HepG2 (cell line): ENCODE data around the gene CREBBP. TPM values are rescaled to one million over a fixed set of nuclear protein-coding genes. Genes with fewer than 3 reads are reported as not detected.

ENCODE experiments used
- ATAC-seq: fragments of 200-7000 bp; cut with Tn5 transposase; 3 replicates; pipeline ENCODE4 v1.9.1; 2020; ENCODE audit warnings: mild to moderate bottlenecking, moderate library complexity
- BruUV-seq: library from RNA; stranded (reverse); fragments of 400-500 nt; replicated peaks from 2 replicates; lab custom pipeline; 2021; lab: Mats Ljungman, UMichigan
- CTCF ChIA-PET: fragments of 300-600 bp; formaldehyde crosslinking; extraction: SDS; loops from one replicate; lab custom pipeline; 2021; ENCODE audit warnings: low total read pairs, inconsistent platforms, low intra/inter-chr PET ratio; lab: Yijun Ruan, JAX
- POLR2A ChIA-PET: fragments of 350-600 bp; sonication (Branson Sonifier 250); formaldehyde crosslinking; loops from one replicate; lab custom pipeline; 2020; ENCODE audit warnings: antibody characterized with exemption, inconsistent platforms; lab: Yijun Ruan, JAX
- DNase-seq: peaks from one replicate; pipeline ENCODE4 v3.0.0-alpha.2; 2015; ENCODE audit warnings: low spot score
- FAIRE-seq: peaks from 3 replicates; lab custom pipeline; 2011; peaks lifted over from hg19 to GRCh38; lab: Jason Lieb, UNC
- H2AFZ ChIP-seq: one replicate; pipeline ENCODE4 v1.6.1; 2011; ENCODE audit warnings: low read length, inconsistent platforms
- H3K27ac ChIP-seq: fragments of 300-600 bp; 3 replicates; pipeline ENCODE4 v1.8.0; 2011; ENCODE audit warnings: mixed run types, mild to moderate bottlenecking, mixed read lengths, low read length, inconsistent platforms; ENCODE audit not compliant: insufficient read depth; ENCODE audit errors: extremely low read length
- H3K27me3 ChIP-seq, 2 experiments: fragments of 200-600 bp in 1 of 2; 2 replicates in 1 of 2; 3 replicates in 1 of 2; pipeline versions ENCODE4 v1.6.0 to v1.8.0; 2011; ENCODE audit warnings: low read length in 2 of 2, mild to moderate bottlenecking in 2 of 2, moderate library complexity in 2 of 2, inconsistent platforms in 1 of 2; ENCODE audit not compliant: insufficient read depth in 2 of 2, control insufficient read depth in 1 of 2
- H3K36me3 ChIP-seq, 2 experiments: fragments of 200-600 bp in 1 of 2; replicated peaks in 1 of 2; 2 replicates in 1 of 2; 3 replicates in 1 of 2; pipeline versions ENCODE4 v1.5.1 to v1.8.0; 2011; ENCODE audit warnings: low read length in 2 of 2, inconsistent platforms in 1 of 2; ENCODE audit not compliant: insufficient read depth in 2 of 2, control insufficient read depth in 1 of 2
- H3K4me1 ChIP-seq: 2 replicates; pipeline ENCODE4 v1.5.1; 2012; ENCODE audit warnings: low read length, inconsistent platforms; ENCODE audit not compliant: insufficient read depth
- H3K4me2 ChIP-seq: 2 replicates; pipeline ENCODE4 v1.6.0; 2011; ENCODE audit warnings: low read depth, low read length, inconsistent platforms
- H3K4me3 ChIP-seq, 3 experiments: fragments of 200-600 bp in 1 of 3; sonication (generic), shearing (Covaris generic) in 1 of 3; replicated peaks in 1 of 3; 2 replicates each; pipeline ENCODE4 v1.5.1; 2011 to 2016; ENCODE audit warnings: low read length in 3 of 3, inconsistent platforms in 2 of 3, low read depth in 2 of 3, mild to moderate bottlenecking in 2 of 3, control low read depth in 1 of 3, mixed read lengths in 1 of 3; ENCODE audit not compliant: insufficient read depth in 1 of 3
- H3K79me2 ChIP-seq: one replicate; pipeline ENCODE4 v1.6.1; 2011; ENCODE audit warnings: low read length, inconsistent platforms; ENCODE audit not compliant: insufficient read depth
- H3K9ac ChIP-seq: 2 replicates; pipeline ENCODE4 v1.6.0; 2011; ENCODE audit warnings: mild to moderate bottlenecking, low read depth, low read length, inconsistent platforms; ENCODE audit not compliant: insufficient read depth
- H3K9me3 ChIP-seq: 2 replicates; pipeline ENCODE4 v1.5.1; 2012; ENCODE audit warnings: mild to moderate bottlenecking, low read length
- H4K20me1 ChIP-seq: 2 replicates; pipeline ENCODE4 v1.6.0; 2011; ENCODE audit warnings: inconsistent platforms, mild to moderate bottlenecking, low read length, moderate library complexity; ENCODE audit not compliant: insufficient read depth
- ATF1 ChIP-seq: IDR thresholded peaks from 2 replicates; pipeline ENCODE4 v1.6.1; 2016; ENCODE audit warnings: mild to moderate bottlenecking, control low read depth
- JARID2 ChIP-seq: sonication (generic); formaldehyde crosslinking; IDR thresholded peaks from 2 replicates; pipeline ENCODE4 v1.8.1; 2023; ENCODE audit warnings: missing genetic modification reagents, inconsistent platforms; ENCODE audit not compliant: insufficient replicate concordance
- MAFF ChIP-seq: IDR thresholded peaks from 2 replicates; pipeline ENCODE4 v1.6.1; 2011; ENCODE audit warnings: low read depth, low read length, improper control_type of control experiment
- SNAPC4 ChIP-seq: sonication (generic); formaldehyde crosslinking; IDR thresholded peaks from 2 replicates; pipeline ENCODE4 v1.4.0; 2020; ENCODE audit warnings: mild to moderate bottlenecking, missing genetic modification reagents
- TAF1 ChIP-seq: sonication (generic); formaldehyde crosslinking; IDR thresholded peaks from 2 replicates; pipeline ENCODE4 v1.4.0; 2020; ENCODE audit warnings: missing genetic modification reagents
- ZBTB7A ChIP-seq: sonication (generic); formaldehyde crosslinking; IDR thresholded peaks from 2 replicates; pipeline ENCODE4 v1.8.0; 2022; ENCODE audit warnings: mild to moderate bottlenecking, missing genetic modification reagents
- ZNF20 ChIP-seq: sonication (generic); formaldehyde crosslinking; IDR thresholded peaks from 2 replicates; pipeline ENCODE4 v1.4.0; 2020; ENCODE audit warnings: mild to moderate bottlenecking, moderate library complexity, missing genetic modification reagents
- ZNF543 ChIP-seq: sonication (generic); formaldehyde crosslinking; IDR thresholded peaks from 2 replicates; pipeline ENCODE4 v1.4.0; 2020; ENCODE audit warnings: mild to moderate bottlenecking, missing genetic modification reagents
- ZNF619 ChIP-seq: sonication (generic); formaldehyde crosslinking; IDR thresholded peaks from 2 replicates; pipeline ENCODE4 v1.4.0; 2020; ENCODE audit warnings: mild to moderate bottlenecking, missing genetic modification reagents
- ZNF7 ChIP-seq: IDR thresholded peaks from 2 replicates; pipeline ENCODE4 v1.6.1; 2016; ENCODE audit warnings: missing biosample characterization, missing genetic modification reagents
- ZNF703 ChIP-seq: sonication (generic); formaldehyde crosslinking; IDR thresholded peaks from 2 replicates; pipeline ENCODE4 v1.5.1; 2020; ENCODE audit warnings: missing genetic modification reagents, mild to moderate bottlenecking, moderate library complexity, borderline replicate concordance
- ZNF776 ChIP-seq: sonication (generic); formaldehyde crosslinking; IDR thresholded peaks from 2 replicates; pipeline ENCODE4 v1.4.0; 2020; ENCODE audit warnings: mild to moderate bottlenecking, missing genetic modification reagents
- WGBS: methylation state at CpG from one replicate; pipeline ENCODE4 v1.1.6; 2017; ENCODE audit warnings: low lambda C conversion rate; 5-methylcytosine and 5-hydroxymethylcytosine counted together
- in situ Hi-C: cut with HindIII; loops from 2 replicates; pipeline ENCODE4 v1.10.0; 2017; ENCODE audit warnings: low pct_unique_long_range_greater_than_20kb; ENCODE audit not compliant: extremely low pct_ligation_motif_present
- intact Hi-C: fragments of 100-400 bp; cut with micrococcal nuclease; formaldehyde crosslinking; loops from one replicate; pipeline ENCODE4 v1.10.0; 2022; ENCODE audit not compliant: unreplicated experiment
- polyA plus RNA-seq, 8 experiments: library from polyadenylated mRNA; depleted of rRNA in 3 of 8; stranded (reverse) in 7 of 8; unstranded in 1 of 8; fragments of >200 nt; fragmentation: Illumina TruSeq in 4 of 8; extraction: Trizol in 4 of 8; gene quantifications; 2 replicates each; pipeline versions ENCODE4 v1.2.1 to v1.2.3, GENCODE V29; 2011 to 2016; ENCODE audit warnings: low read depth in 4 of 8, missing spikeins in 1 of 8, mixed read lengths in 1 of 8; ENCODE audit not compliant: insufficient read depth in 1 of 8
- total RNA-seq, 5 experiments: library from RNA; depleted of rRNA; stranded (reverse); fragments of >200 nt; fragmentation: Illumina TruSeq; extraction: Trizol; gene quantifications; 2 replicates each; pipeline ENCODE4 v1.2.3, GENCODE V29; 2016; ENCODE audit warnings: low read depth in 1 of 5
- TF ChIP-seq, protein P1 (sequence below): IDR thresholded peaks from 2 replicates; pipeline ENCODE4 v1.6.1; 2016; ENCODE audit warnings: low read depth, missing genetic modification reagents, missing compliant biosample characterization

The CREBBP gene
- total and polyA plus RNA-seq, 2 of the 13 experiments (the other 11 are each of a cell fraction or from before 2014, with no cell fraction given): 5.3 to 10.4 TPM

- no peak for ATAC-seq
- ChIA-PET POLR2A (no interaction called here), CTCF (no interaction called here)
- intact Hi-C loops: loop anchor here (10.0 kb wide), 1 partner anchor 60 kb away; no protein-coding TSS in a partner anchor
- H3K27me3 ChIP-seq: no peaks in the 10 kb centered on the region; a peak in 1 of 5 replicates
- peaks cover 84% of the 10 kb centered on the region for H4K20me1 ChIP-seq
- in situ Hi-C loops: no loop called here
- H3K4me2 ChIP-seq: no peak overlapping the region
- no peak overlapping the region for H3K9ac ChIP-seq
- no peaks in the 10 kb centered on the region for H3K9me3 ChIP-seq
- H3K4me3 ChIP-seq: no peak overlapping the region
- H3K79me2 ChIP-seq: peaks cover 96% of the 10 kb centered on the region
- no TSS peak for BruUV-seq
- DNase-seq: no peak
- H2AFZ ChIP-seq: no peak overlapping the region
- FAIRE-seq: no peak
- no peak overlapping the region for H3K27ac ChIP-seq
- peaks cover 68% of the 10 kb centered on the region for H3K4me1 ChIP-seq
- 94% methylated on average over 15 of the region's 15 CpGs for WGBS
- H3K36me3 ChIP-seq: peaks cover 0 to 1% of the 10 kb centered on the region in 2 experiments; a peak in 4 of 5 replicates
- TF ChIP-seq ZBTB7A (no peak), ZNF7 (CRISPR knock-in tag) (peak; percentile 69), ZNF776 (CRISPR knock-in tag) (no peak), SNAPC4 (no peak), ZNF619 (CRISPR knock-in tag) (no peak), ZNF543 (CRISPR knock-in tag) (no peak), ZNF703 (no peak), TAF1 (CRISPR knock-in tag) (no peak), ATF1 (no peak), ZNF20 (CRISPR knock-in tag) (no peak), MAFF (peak; percentile 80), JARID2 (no peak)
- TF ChIP-seq, protein P1, sequence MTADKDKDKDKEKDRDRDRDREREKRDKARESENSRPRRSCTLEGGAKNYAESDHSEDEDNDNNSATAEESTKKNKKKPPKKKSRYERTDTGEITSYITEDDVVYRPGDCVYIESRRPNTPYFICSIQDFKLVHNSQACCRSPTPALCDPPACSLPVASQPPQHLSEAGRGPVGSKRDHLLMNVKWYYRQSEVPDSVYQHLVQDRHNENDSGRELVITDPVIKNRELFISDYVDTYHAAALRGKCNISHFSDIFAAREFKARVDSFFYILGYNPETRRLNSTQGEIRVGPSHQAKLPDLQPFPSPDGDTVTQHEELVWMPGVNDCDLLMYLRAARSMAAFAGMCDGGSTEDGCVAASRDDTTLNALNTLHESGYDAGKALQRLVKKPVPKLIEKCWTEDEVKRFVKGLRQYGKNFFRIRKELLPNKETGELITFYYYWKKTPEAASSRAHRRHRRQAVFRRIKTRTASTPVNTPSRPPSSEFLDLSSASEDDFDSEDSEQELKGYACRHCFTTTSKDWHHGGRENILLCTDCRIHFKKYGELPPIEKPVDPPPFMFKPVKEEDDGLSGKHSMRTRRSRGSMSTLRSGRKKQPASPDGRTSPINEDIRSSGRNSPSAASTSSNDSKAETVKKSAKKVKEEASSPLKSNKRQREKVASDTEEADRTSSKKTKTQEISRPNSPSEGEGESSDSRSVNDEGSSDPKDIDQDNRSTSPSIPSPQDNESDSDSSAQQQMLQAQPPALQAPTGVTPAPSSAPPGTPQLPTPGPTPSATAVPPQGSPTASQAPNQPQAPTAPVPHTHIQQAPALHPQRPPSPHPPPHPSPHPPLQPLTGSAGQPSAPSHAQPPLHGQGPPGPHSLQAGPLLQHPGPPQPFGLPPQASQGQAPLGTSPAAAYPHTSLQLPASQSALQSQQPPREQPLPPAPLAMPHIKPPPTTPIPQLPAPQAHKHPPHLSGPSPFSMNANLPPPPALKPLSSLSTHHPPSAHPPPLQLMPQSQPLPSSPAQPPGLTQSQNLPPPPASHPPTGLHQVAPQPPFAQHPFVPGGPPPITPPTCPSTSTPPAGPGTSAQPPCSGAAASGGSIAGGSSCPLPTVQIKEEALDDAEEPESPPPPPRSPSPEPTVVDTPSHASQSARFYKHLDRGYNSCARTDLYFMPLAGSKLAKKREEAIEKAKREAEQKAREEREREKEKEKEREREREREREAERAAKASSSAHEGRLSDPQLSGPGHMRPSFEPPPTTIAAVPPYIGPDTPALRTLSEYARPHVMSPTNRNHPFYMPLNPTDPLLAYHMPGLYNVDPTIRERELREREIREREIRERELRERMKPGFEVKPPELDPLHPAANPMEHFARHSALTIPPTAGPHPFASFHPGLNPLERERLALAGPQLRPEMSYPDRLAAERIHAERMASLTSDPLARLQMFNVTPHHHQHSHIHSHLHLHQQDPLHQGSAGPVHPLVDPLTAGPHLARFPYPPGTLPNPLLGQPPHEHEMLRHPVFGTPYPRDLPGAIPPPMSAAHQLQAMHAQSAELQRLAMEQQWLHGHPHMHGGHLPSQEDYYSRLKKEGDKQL (CRISPR knock-in tag): no peak
These were observed 5.5 kb downstream of the CREBBP start for GRCh38 chr16:3874794-3875692.
